KOPT-K1 (cell line): ENCODE results near the gene IL34.
"Not testable (repeated sequence)": the region's sequence is repeated elsewhere in the genome, so short reads cannot be mapped to it uniquely, and the experiment has no call there.

Experiments
- H3K27ac ChIP-seq: fragments of 200-600 bp; sonication (generic); 2 replicates; pipeline ENCODE4 v1.5.1; 2016; ENCODE audit warnings: antibody characterized with exemption, mild to moderate bottlenecking, low read depth, low read length; ENCODE audit not compliant: poor library complexity, severe bottlenecking
- H3K36me3 ChIP-seq: fragments of 200-600 bp; sonication (generic); 2 replicates; pipeline ENCODE4 v1.5.1; 2017; ENCODE audit warnings: antibody characterized with exemption, mild to moderate bottlenecking, low read length, moderate library complexity; ENCODE audit not compliant: insufficient read depth
- H3K9me3 ChIP-seq: fragments of 200-600 bp; sonication (generic); 2 replicates; pipeline ENCODE4 v1.5.1; 2017; ENCODE audit warnings: antibody characterized with exemption, low read length, mild to moderate bottlenecking; ENCODE audit not compliant: insufficient read depth, poor library complexity, severe bottlenecking

Gene IL34

GRCh38 chr16:70660672-70661350, 14.5 kb downstream of the IL34 start:
- Histone ChIP-seq H3K9me3 (no peaks in the 10 kb centered on the region), H3K27ac (no peak overlapping the region), H3K36me3 (peaks cover 5% of the 10 kb centered on the region; the same call in 1 of the 2 replicates)

- Histone ChIP-seq H3K9me3 (no peaks in the 10 kb centered on the region), H3K36me3 (peaks cover 5% of the 10 kb centered on the region; the same call in 1 of the 2 replicates), H3K27ac (no peak overlapping the region)
Observed at GRCh38 chr16:70661534-70661917, 15.2 kb downstream of the IL34 start.

GRCh38 chr16:70661918-70662641, 15.7 kb downstream of the IL34 start:
- Histone ChIP-seq H3K9me3 (no peaks in the 10 kb centered on the region), H3K27ac (no peak overlapping the region), H3K36me3 (peaks cover 5% of the 10 kb centered on the region; the same call in 1 of the 2 replicates)

GRCh38 chr16:70662991-70663523, 16.7 kb downstream of the IL34 start:
- Histone ChIP-seq H3K9me3 (no peaks in the 10 kb centered on the region), H3K27ac (no peak overlapping the region), H3K36me3 (peaks cover 5% of the 10 kb centered on the region; the same call in 1 of the 2 replicates)

- Histone ChIP-seq H3K36me3 (peaks cover 5% of the 10 kb centered on the region; the same call in 1 of the 2 replicates), H3K27ac (no peak overlapping the region), H3K9me3 (no peaks in the 10 kb centered on the region)
Observed at GRCh38 chr16:70663524-70664324, 17.4 kb downstream of the IL34 start.

- H3K36me3 ChIP-seq = peaks cover 5% of the 10 kb centered on the region; the same call in 1 of the 2 replicates
- no peak overlapping the region for H3K27ac ChIP-seq
Observed at GRCh38 chr16:70664325-70665112, 18.2 kb downstream of the IL34 start.

GRCh38 chr16:70665113-70665694, 18.8 kb downstream of the IL34 start:
- H3K36me3 ChIP-seq = peaks cover 11% of the 10 kb centered on the region; the same call in 1 of the 2 replicates
- H3K9me3 ChIP-seq = no peaks in the 10 kb centered on the region
- no peak overlapping the region for H3K27ac ChIP-seq

More at GRCh38 chr16:70664325-70665112, 18.2 kb downstream of the IL34 start:
- no peaks in the 10 kb centered on the region for H3K9me3 ChIP-seq

- Histone ChIP-seq H3K27ac (no peak overlapping the region), H3K36me3 (peaks cover 14% of the 10 kb centered on the region; the same call in 1 of the 2 replicates), H3K9me3 (no peaks in the 10 kb centered on the region)
Observed at GRCh38 chr16:70665806-70666735, 19.7 kb downstream of the IL34 start.

- Histone ChIP-seq H3K9me3 (no peaks in the 10 kb centered on the region), H3K27ac (no peak overlapping the region), H3K36me3 (peaks cover 19% of the 10 kb centered on the region; the same call in 1 of the 2 replicates)
Observed at GRCh38 chr16:70670175-70670574, 23.8 kb downstream of the IL34 start.

- not testable (repeated sequence) for H3K9me3 ChIP-seq
- peaks cover 20% of the 10 kb centered on the region; the same call in 1 of the 2 replicates for H3K36me3 ChIP-seq
Observed at GRCh38 chr16:70670938-70671337, 24.6 kb downstream of the IL34 start.

GRCh38 chr16:70674221-70675014, 28.1 kb downstream of the IL34 start:
- H3K36me3 ChIP-seq = peaks cover 28% of the 10 kb centered on the region; the same call in 1 of the 2 replicates
- H3K27ac ChIP-seq = no peak overlapping the region
- no peaks in the 10 kb centered on the region for H3K9me3 ChIP-seq

More at GRCh38 chr16:70670938-70671337, 24.6 kb downstream of the IL34 start:
- not testable (repeated sequence) for H3K27ac ChIP-seq

- Histone ChIP-seq H3K9me3 (no peaks in the 10 kb centered on the region), H3K36me3 (peaks cover 18% of the 10 kb centered on the region; the same call in 1 of the 2 replicates), H3K27ac (no peak overlapping the region)
Observed at GRCh38 chr16:70675851-70676513, 29.6 kb downstream of the IL34 start.
